Spleen (tissue), 7 donors: ENCODE measurements around the gene TANK.

ENCODE experiments used
- POLR2A ChIP-seq, 3 donors: fragments of 450-650 bp; IDR thresholded peaks; one replicate each; pipeline ENCODE4 v1.5.1; 2017; ENCODE audit warnings: antibody characterized with exemption in 3 of 3, mild to moderate bottlenecking in 1 of 3
- TF ChIP-seq, protein P1 (sequence below), 11 experiments: fragments of 200-600 bp in 7 of 11; fragments of 450-650 bp in 4 of 11; sonication (generic) in 4 of 11; IDR thresholded peaks in 8 of 11; conservative IDR thresholded peaks in 3 of 11; 1 replicate in 7 of 11; 2 replicates in 4 of 11; pipeline versions ENCODE4 v1.4.0 to v1.8.0; 2016 to 2021; ENCODE audit warnings: antibody characterized with exemption in 11 of 11, inconsistent platforms in 4 of 11, mild to moderate bottlenecking in 1 of 11
- donor health status: DM: no; HTN: no; CAD: no; lungs with moderate emphysema.
- donor health status: DM: no; HTN: no; CAD: no.
- donor health status: DM: no; HTN: no; CAD: no.

DNA sequence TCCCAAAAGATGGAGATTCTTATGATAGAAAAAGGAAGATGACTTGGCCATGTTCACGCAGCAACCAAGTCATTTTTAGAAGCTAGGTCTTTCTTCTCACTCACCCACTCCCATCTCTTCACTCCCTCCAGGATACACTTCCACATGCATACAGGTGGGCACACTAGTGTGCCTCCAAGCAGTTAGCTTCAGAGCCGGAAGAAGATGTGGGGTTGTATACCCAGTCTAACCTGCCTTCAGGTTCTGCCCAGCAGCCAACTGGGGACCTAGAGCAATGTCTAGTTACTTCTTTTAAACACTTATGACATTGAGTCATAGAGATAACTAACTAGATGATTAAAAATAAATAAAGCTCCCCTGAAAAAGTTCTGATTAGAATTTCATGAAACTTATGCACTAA is 21.8 kb upstream of the TANK start:
- TF ChIP-seq, protein P1, sequence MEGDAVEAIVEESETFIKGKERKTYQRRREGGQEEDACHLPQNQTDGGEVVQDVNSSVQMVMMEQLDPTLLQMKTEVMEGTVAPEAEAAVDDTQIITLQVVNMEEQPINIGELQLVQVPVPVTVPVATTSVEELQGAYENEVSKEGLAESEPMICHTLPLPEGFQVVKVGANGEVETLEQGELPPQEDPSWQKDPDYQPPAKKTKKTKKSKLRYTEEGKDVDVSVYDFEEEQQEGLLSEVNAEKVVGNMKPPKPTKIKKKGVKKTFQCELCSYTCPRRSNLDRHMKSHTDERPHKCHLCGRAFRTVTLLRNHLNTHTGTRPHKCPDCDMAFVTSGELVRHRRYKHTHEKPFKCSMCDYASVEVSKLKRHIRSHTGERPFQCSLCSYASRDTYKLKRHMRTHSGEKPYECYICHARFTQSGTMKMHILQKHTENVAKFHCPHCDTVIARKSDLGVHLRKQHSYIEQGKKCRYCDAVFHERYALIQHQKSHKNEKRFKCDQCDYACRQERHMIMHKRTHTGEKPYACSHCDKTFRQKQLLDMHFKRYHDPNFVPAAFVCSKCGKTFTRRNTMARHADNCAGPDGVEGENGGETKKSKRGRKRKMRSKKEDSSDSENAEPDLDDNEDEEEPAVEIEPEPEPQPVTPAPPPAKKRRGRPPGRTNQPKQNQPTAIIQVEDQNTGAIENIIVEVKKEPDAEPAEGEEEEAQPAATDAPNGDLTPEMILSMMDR (IDR thresholded peaks at IDR 0.05 in 8 of 11, conservative IDR thresholded peaks at IDR 0.05 in 3 of 11): no peak
- TF ChIP-seq POLR2A (IDR thresholded peaks at IDR 0.05): no peak
